Lung (tissue), 12 donors: Measurements from ENCODE around the gene IQCE. TPM values are rescaled to one million over a fixed set of nuclear protein-coding genes. Genes with fewer than 3 reads are reported as not detected.
A peak's percentile ranks its signal among the peaks of the same experiment; 100 is the strongest.

Source experiments
- ATAC-seq: fragments of 200-7000 bp; cut with Tn5 transposase; one replicate; pipeline ENCODE4 v1.9.1; 2020; ENCODE audit warnings: moderate number of reproducible peaks; ENCODE audit not compliant: insufficient read depth, low FRiP score
- DNase-seq, 3 donors: peaks; one replicate each; pipeline ENCODE4 v3.0.0-alpha.2; 2013 to 2017
- H3K27ac ChIP-seq, 2 donors: one replicate each; pipeline ENCODE4 v1.5.1; 2013; ENCODE audit warnings: mild to moderate bottlenecking in 2 of 2, moderate library complexity in 2 of 2, control low read depth in 1 of 2, inconsistent platforms in 1 of 2, low read depth in 1 of 2, low read length in 1 of 2
- H3K27me3 ChIP-seq, 3 donors: one replicate each; pipeline ENCODE4 v1.5.1; 2013; ENCODE audit warnings: low read length in 2 of 3; ENCODE audit not compliant: control insufficient read depth in 3 of 3, insufficient read depth in 3 of 3
- H3K36me3 ChIP-seq, 4 donors: one replicate each; pipeline ENCODE4 v1.5.1; 2013; ENCODE audit warnings: low read length in 4 of 4, mild to moderate bottlenecking in 1 of 4, moderate library complexity in 1 of 4; ENCODE audit not compliant: control insufficient read depth in 4 of 4, insufficient read depth in 4 of 4
- H3K4me1 ChIP-seq, 5 donors: one replicate each; pipeline ENCODE4 v1.5.1; 2013; ENCODE audit warnings: low read length in 5 of 5, mild to moderate bottlenecking in 2 of 5, moderate library complexity in 1 of 5; ENCODE audit not compliant: control insufficient read depth in 5 of 5, insufficient read depth in 5 of 5
- H3K4me3 ChIP-seq: one replicate; pipeline ENCODE4 v1.5.1; 2013; ENCODE audit warnings: mild to moderate bottlenecking, control low read depth, moderate library complexity
- H3K9ac ChIP-seq, 2 donors: one replicate each; pipeline ENCODE4 v1.5.1; 2013; ENCODE audit warnings: low read length in 2 of 2, control low read depth in 1 of 2; ENCODE audit not compliant: insufficient read depth in 1 of 2
- H3K9me3 ChIP-seq, 4 donors: one replicate each; pipeline ENCODE4 v1.5.1; 2013; ENCODE audit warnings: low read length in 3 of 4, mild to moderate bottlenecking in 1 of 4, moderate library complexity in 1 of 4; ENCODE audit not compliant: control insufficient read depth in 4 of 4, insufficient read depth in 3 of 4
- CTCF ChIP-seq: IDR thresholded peaks from 2 replicates; pipeline ENCODE4 v1.5.1; 2012; ENCODE audit warnings: mild to moderate bottlenecking; ENCODE audit errors: control extremely low read depth, extremely low read depth
- WGBS, 2 donors: extraction: QIAGEN DNeasy Blood & Tissue Kit; methylation state at CpG; one replicate each; pipeline ENCODE4 v1.1.7; 2013; 5-methylcytosine and 5-hydroxymethylcytosine counted together
- polyA plus RNA-seq, 2 donors: library from polyadenylated mRNA; stranded (reverse); fragments of 200-250 nt; gene quantifications; one replicate each; pipeline ENCODE4 v1.2.1, GENCODE V29; 2013
- total RNA-seq, 2 donors: library from RNA; depleted of rRNA in 1 of 2; stranded (reverse); fragments of >200 nt in 1 of 2; gene quantifications; one replicate each; pipeline ENCODE4 v1.2.1, GENCODE V29; 2014 to 2021
- donor health status: control.
- donor health status: control.
- donor health status: Bipolar disorder and iron deficiency.
- donor health status: healthy.
- donor health status: DM: yes; HTN: yes; CAD: no.

Gene IQCE
- total and polyA plus RNA-seq, 4 donors: 8.1 to 29.0 (median 16.0) TPM

GRCh38 chr7:2520131-2520760, 38.5 kb upstream of the IQCE start:
- Histone ChIP-seq H3K4me3 (peak overlapping the region; percentile 52), H3K27me3 (peaks cover 0 to 5% (median 0%) of the 10 kb centered on the region in 3 donors), H3K4me1 (peaks cover 0 to 48% (median 27%) of the 10 kb centered on the region in 5 donors), H3K9me3 (no peaks in the 10 kb centered on the region), H3K36me3 (no peaks in the 10 kb centered on the region), H3K27ac (peak overlapping the region in 1 of 2 donors; percentile 12), H3K9ac (no peak overlapping the region)
- 3 to 4% methylated on average over 30 to 37 of the region's 37 CpGs for WGBS, 2 donors
- no peak for TF ChIP-seq CTCF
- no peak for DNase-seq
- no peak for ATAC-seq

- Histone ChIP-seq H3K27me3 (peaks cover 0 to 5% (median 0%) of the 10 kb centered on the region in 3 donors), H3K36me3 (peaks cover 0 to 5% (median 0%) of the 10 kb centered on the region in 4 donors), H3K9ac (no peak overlapping the region), H3K4me3 (peak overlapping the region; percentile 52), H3K27ac (peak overlapping the region in 1 of 2 donors; percentile 45), H3K9me3 (no peaks in the 10 kb centered on the region), H3K4me1 (peaks cover 0 to 48% (median 33%) of the 10 kb centered on the region in 5 donors)
- 15 to 23% methylated on average over 12 of the region's 12 CpGs for WGBS, 2 donors
- no peak for TF ChIP-seq CTCF
- DNase-seq (no peak), ATAC-seq (no peak)
Measured at GRCh38 chr7:2520761-2521290, 38.0 kb upstream of the IQCE start.

- Histone ChIP-seq H3K9ac (no peak overlapping the region), H3K4me1 (peaks cover 0 to 48% (median 33%) of the 10 kb centered on the region in 5 donors), H3K27ac (peak overlapping the region in 1 of 2 donors; percentile 79), H3K4me3 (peak overlapping the region; percentile 36), H3K9me3 (no peaks in the 10 kb centered on the region), H3K36me3 (peaks cover 0 to 7% (median 0%) of the 10 kb centered on the region in 4 donors), H3K27me3 (peaks cover 0 to 5% (median 0%) of the 10 kb centered on the region in 3 donors)
- DNase-seq (no peak), ATAC-seq (no peak)
- no peak for TF ChIP-seq CTCF
- 21 to 32% methylated on average over 21 of the region's 21 CpGs for WGBS, 2 donors
Measured at GRCh38 chr7:2521341-2521745, 37.4 kb upstream of the IQCE start.
